Right ventricle myocardium superior (tissue), 1 donor: ENCODE results near the gene RPS29. TPM values are rescaled to one million over a fixed set of nuclear protein-coding genes. Genes with fewer than 3 reads are reported as not detected.
A peak's percentile ranks its signal among the peaks of the same experiment; 100 is the strongest.
"Not testable (repeated sequence)": the region's sequence is repeated elsewhere in the genome, so short reads cannot be mapped to it uniquely, and the experiment has no call there.

Source experiments
- ATAC-seq: fragments of 200-7000 bp; cut with Tn5 transposase; one replicate; pipeline ENCODE4 v1.9.1; 2020; ENCODE audit warnings: mild to moderate bottlenecking; ENCODE audit not compliant: poor library complexity
- DNase-seq: peaks from one replicate; pipeline ENCODE4 v3.0.0-alpha.2; 2020
- intact Hi-C: fragments of 100-400 bp; cut with DNase I; formaldehyde crosslinking; loops from one replicate; pipeline ENCODE4 v1.11.2; 2022
- total RNA-seq: library from RNA; stranded (reverse); fragmentation: NEBNext Ultra II Directional; extraction: Animal tissue kit (Norgen Biotek cat#: 25700); gene quantifications from one replicate; pipeline ENCODE4 v1.2.1, GENCODE V29; 2021
- donor health status: DM: no; HTN: yes; CAD: no; lungs with severe emphysema.

The RPS29 gene
- total RNA-seq, 1 donor from 2014 or later, result 966 TPM

DNA sequence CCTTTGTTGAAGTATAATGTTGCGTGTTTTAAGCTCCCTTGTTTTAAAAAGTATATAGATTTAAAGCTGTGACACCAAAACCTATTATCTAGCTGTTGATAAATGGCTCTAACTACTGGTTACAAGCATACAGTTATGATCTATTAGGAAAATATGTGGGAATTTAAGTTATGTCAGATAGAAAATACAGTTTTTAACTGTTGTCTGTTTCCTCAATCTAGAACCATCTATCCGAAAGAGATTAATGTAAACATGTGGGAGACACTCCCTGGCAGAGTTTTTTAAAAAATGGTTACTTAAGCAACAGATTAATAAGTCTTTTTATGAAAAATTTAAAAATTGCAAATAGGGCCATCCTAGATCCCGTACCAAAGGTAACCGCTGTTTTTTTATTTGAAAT is 26.1 kb upstream of the RPS29 start:
- DNase-seq (no peak), ATAC-seq (no peak)
- intact Hi-C loops, result no loop called here

GRCh38 chr14:49607583-49607982 is 21.4 kb upstream of the RPS29 start:
- ATAC-seq (no peak), DNase-seq (no peak)
- intact Hi-C loops, result no loop called here

DNA sequence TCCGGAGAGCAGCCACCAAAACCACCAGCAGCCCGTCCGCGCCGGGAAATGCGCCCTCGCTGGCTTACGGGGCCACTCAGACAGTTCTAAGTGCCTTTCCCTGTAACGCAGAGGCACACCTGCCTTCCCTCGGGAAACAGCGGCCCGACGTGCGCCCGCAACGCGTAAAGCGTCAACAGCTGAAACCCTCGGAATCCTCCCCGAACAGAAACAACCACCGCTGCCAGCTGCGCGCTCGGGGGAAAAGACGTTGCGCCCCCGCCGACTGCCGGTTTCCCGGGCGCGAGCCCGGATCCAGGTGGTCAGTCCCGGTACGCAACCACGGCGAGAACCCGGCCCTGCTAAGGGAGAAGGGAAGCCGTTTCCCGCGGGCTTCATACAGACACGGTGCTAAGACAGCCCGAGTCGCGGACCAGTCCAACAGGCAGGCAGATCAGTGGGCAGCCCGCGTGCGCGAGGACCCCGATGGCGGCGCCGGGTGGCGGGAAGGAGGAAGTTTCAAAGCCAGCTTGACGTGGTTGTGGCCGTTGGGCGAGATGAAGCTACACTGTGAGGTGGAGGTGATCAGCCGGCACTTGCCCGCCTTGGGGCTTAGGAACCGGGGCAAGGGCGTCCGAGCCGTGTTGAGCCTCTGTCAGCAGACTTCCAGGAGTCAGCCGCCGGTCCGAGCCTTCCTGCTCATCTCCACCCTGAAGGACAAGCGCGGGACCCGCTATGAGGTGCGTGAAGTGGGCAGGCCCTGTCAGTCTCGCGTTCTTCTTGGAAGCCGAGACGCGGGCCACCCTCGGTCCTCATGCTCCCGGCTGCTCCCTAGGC is 12.5 kb upstream of the RPS29 start, which contains the start of gene LRR1:
LRR1 (plus strand) TSS at position 456 of the 816 bp plus-strand sequence; CDS start at position 537, 81 bp downstream.
- peak; percentile 91 for DNase-seq
- intact Hi-C loops, result no loop called here

DNA sequence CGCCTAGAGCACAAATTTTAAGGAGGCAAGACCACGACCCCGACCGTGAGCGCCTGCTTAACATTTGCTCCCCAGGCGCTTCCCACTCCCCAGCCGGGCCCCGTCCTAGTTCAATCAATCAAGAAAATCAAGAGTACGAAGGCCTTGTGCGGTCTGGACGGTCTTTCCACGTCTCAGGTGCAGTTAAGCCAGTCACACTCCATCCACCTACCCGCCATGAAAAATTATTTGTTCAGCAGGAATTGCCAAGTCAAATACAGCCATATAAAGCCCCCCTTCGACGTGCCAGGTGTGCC is 12.0 kb upstream of the RPS29 start:
- peak; percentile 34 for ATAC-seq
- no peak for DNase-seq
- intact Hi-C loops, result no loop called here

More for the DNA sequence above, 12.5 kb upstream of the RPS29 start, which contains the start of gene LRR1:
- ATAC-seq, result peak; percentile 94

- intact Hi-C loops, result no loop called here
- DNase-seq, result no peak
- ATAC-seq, result peak; percentile 29
Measured at GRCh38 chr14:49594347-49595091, 8.3 kb upstream of the RPS29 start.

DNA sequence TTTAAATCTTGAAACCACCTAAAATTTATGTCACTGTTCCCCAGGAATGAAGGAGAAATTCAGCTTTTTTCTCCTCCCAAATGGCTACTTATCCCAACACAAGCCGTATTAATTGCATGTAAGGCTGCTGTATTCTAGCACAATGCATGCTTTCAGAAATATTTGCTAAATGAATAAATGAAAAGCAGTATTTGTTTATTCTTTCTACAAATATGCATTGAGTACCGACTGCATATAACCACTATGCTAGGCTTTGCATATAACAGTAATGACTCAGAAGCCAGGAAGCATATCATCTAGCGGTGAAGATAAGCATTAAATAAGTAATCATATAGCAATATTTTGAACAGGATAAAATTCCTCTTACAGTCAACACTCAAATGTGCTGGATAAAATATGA is 6.8 kb upstream of the RPS29 start:
- ATAC-seq (no peak), DNase-seq (no peak)
- intact Hi-C loops, result no loop called here

DNA sequence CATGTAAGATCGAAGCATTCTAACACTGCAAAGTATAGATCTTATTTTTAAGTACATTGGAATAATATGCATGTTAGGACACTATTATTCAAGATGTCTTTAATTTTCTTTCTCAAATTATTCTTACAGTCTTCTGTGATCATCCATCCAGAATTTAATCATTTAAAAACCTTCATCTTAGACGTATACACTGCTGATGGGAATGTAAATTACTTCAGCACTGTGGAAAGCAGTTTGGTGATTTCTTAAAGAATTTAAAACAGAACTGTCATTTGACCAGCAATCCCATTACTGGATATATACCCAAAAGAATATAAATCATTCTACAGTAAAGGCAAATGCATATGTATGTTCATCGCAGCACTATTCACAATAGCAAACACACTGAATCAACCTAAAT is 3.2 kb upstream of the RPS29 start:
- intact Hi-C loops, result no loop called here
- no peak for ATAC-seq
- no peak for DNase-seq

GRCh38 chr14:49586673-49587460 is 687 bp upstream of the RPS29 start:
- DNase-seq, result peak; percentile 50
- intact Hi-C loops, result no loop called here
- peak; percentile 52 for ATAC-seq

DNA sequence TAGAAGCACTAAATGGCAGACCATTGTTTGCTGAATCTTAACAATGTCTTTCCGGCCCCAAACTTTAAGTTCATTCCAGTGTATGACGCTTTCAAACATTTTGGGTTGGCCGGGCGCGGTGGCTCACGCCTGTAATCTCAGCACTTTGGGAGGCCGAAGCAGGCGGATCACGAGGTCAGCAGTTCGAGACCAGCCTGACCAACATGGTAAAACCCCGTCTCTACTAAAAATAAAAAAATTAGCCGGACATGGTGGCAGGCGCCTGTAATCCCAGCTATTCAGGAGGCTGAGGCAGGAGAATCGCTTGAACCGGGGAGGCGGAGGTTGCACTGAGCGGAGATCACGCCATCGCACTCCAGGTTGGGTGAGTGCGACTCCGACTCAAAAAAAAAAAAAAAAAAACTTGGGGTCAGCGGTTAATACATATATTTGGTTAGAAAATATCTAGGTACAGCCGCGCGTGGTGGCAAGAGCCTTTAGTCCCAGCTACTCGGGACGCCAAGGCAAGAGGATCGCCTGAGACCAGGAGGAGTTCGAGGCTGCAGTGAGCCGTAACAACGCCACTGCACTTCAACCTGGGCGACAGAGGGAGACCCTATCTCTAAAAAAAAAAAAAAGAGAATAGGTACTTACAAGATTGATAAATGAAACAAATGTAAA is 1.1 kb downstream of the RPS29 start:
- ATAC-seq, intact Hi-C loops, DNase-seq: not testable (repeated sequence)

DNA sequence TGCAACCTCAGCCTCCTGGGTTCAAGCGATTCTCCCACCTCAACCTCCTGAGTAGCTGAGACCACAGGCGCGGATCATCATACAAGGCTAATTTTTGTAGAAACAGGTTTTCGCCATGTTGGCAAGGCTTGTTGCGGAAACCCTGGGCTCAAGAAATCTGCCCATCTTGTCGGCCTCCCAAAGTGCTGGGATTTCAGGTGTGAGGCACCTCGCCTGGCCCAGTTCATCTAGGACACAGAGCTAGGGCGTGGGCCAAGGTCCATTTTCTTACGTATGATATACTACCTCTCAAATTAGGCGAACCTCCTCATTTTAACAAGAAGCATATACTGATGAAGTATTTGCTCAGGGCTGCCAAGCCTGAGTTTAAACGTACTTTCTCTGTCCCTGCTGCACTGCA is 2.1 kb downstream of the RPS29 start:
- intact Hi-C loops, result no loop called here
- no peak for DNase-seq
- ATAC-seq, result no peak

DNA sequence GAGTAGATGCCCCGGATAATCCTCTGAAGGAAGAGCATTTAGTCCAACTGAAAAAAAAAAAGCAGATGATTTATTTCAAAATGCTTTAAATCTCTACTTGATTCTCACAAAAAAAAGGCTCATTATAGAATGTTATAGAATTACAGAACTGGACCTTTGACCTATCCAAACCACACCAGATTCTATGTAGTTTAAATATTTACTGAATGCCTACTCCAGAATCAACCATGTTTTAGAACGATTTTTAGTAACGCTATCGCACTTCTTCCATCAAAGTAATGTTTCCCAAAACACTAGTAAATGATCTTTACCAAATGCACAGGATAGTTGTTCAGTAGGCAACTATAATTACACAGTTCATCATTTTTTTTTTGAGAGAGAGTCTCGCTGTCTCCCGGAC is 2.6 kb downstream of the RPS29 start:
- intact Hi-C loops, result no loop called here

DNA sequence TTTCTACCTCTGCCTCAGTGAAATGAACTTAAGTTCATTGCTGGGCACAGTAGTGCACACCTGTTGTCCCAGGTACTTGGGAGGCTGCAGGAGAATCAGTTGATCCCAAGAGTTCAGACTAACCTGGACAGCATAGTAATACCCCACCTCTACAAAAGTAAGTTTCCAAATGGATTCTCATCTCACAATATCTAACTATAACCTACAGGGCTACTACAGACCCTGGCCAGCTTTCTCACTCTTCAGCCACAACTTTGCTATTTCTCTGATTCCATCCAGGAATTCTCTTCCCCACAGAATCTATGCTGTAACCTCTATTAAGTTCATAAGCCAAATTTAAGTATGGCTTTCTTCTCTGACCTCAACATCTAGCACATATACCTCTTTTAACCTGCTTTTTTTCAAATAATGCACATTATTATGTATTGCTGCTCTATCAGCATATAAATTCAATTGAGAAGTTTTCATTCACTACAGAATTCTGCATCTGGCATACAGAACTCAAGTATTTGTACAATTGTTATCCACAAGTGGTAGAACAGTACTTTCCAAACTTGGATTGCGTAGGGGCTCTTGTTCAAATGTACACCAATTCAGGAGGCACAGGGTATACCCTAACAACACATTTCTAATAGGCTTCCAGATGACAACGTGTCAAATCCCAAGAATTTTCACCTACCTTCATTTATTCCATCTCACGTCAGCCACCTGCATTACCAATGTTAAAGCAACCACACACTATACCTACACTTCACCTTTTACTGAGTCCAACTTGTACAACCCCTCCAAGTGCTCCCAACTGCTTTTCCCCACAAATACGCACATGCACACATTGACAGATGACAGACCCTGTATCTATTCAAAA is 3.8 kb downstream of the RPS29 start:
- ATAC-seq (no peak), DNase-seq (no peak)
- intact Hi-C loops, result no loop called here

More for the DNA sequence above, 2.6 kb downstream of the RPS29 start:
- no peak for DNase-seq
- ATAC-seq, result no peak

- DNase-seq (no peak), ATAC-seq (no peak)
- intact Hi-C loops, result no loop called here
Measured at GRCh38 chr14:49581209-49582112, 4.7 kb downstream of the RPS29 start.

- intact Hi-C loops, result no loop called here
- DNase-seq (no peak), ATAC-seq (no peak)
Measured at GRCh38 chr14:49579841-49580240, 6.3 kb downstream of the RPS29 start.

- no peak for DNase-seq
- intact Hi-C loops, result no loop called here
- ATAC-seq, result no peak
Measured at GRCh38 chr14:49578141-49578540, 8.0 kb downstream of the RPS29 start.

DNA sequence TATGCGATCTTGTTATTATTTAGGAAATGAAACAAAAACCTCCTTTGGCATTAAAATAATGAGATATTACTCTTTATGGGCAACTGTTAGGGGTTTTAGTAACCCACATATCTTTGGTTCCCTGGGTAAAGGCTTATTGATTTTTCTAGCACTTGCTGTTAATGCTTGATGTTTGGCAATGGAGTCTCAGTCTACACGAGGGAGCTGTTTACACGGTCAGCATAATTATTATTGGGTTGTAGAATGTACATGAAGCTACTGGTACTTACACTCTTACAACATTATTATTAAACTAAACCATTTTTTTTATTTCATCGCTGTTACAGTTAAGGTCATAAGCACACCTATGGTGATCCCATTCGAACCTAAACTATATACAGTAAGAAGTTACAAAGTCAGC is 12.1 kb downstream of the RPS29 start:
- intact Hi-C loops, result no loop called here
- no peak for ATAC-seq

DNA sequence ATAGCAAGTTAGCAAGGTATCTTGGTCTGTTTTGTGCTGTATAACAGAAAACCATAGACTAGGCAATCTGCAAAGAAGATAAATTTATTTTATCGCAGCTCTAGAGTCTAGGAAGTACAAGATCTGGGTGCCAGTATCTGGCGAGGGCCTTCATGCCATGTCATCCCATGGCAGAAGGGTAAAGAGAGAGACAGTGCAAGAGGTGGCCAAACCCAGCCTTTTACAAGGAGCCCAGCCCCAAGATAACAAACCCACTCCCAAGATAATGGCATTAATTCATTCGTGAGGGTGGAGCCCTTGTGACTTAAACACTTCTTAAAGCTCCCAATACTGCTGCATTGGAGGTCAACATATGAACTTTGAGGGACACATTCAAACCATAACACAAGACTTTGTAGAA is 16.9 kb downstream of the RPS29 start:
- ATAC-seq (no peak), DNase-seq (no peak)

More for the DNA sequence above, 12.1 kb downstream of the RPS29 start:
- no peak for DNase-seq

More for the DNA sequence above, 16.9 kb downstream of the RPS29 start:
- intact Hi-C loops, result no loop called here
